Spleen (tissue), 7 donors: ENCODE results near the gene GSKIP.

ENCODE experiments used
- CTCF ChIP-seq, 11 experiments: fragments of 200-600 bp in 7 of 11; fragments of 450-650 bp in 4 of 11; sonication (generic) in 4 of 11; IDR thresholded peaks in 8 of 11; conservative IDR thresholded peaks in 3 of 11; 1 replicate in 7 of 11; 2 replicates in 4 of 11; pipeline versions ENCODE4 v1.4.0 to v1.8.0; 2016 to 2021; ENCODE audit warnings: antibody characterized with exemption in 11 of 11, inconsistent platforms in 4 of 11, mild to moderate bottlenecking in 1 of 11
- POLR2AphosphoS5 ChIP-seq, 3 donors: sonication (generic); formaldehyde crosslinking; IDR thresholded peaks; one replicate each; pipeline ENCODE4 v1.5.1; 2017; ENCODE audit warnings: antibody characterized with exemption in 3 of 3
- donor health status: DM: no; HTN: no; CAD: no; lungs with moderate emphysema.
- donor health status: DM: no; HTN: no; CAD: no.
- donor health status: DM: no; HTN: no; CAD: no.

DNA sequence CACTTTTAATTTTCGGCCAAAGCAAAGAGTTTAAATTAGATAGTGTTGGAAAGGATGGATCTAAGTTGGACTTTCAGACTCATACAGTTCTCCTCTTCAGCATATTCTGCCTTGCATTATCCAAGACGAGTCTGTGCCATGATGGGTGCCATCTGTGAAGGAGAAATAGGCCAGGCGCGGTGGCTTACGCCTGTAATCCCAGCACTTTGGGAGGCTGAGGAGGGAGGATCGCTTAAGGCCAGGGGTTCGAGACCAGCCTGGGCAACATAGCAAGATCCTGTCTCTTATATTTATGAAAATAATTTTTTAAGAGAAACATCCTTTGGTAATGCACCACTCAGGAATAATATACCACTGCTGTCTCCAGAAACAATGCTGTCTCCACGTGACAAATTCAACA, 35.1 kb downstream of the GSKIP start:
- TF ChIP-seq CTCF (IDR thresholded peaks at IDR 0.05 in 8 of 11, conservative IDR thresholded peaks at IDR 0.05 in 3 of 11) (no peak), POLR2AphosphoS5 (IDR thresholded peaks at IDR 0.05) (no peak)
